GM19035 (cell line): ENCODE data around the gene SSR4.

Experiments used
- ATAC-seq: cut with Tn5 transposase; IDR thresholded peaks from one replicate; pipeline ENCODE4 v1.9.1; 2021; ENCODE audit not compliant: unreplicated experiment

Gene SSR4

GRCh38 chrX:153769158-153769864 is 25.2 kb upstream of the SSR4 start:
- no peak for ATAC-seq

- ATAC-seq, result no peak
Observed at GRCh38 chrX:153769865-153770600, 24.4 kb upstream of the SSR4 start.

- ATAC-seq, result no peak
Observed at GRCh38 chrX:153770601-153771414, 23.7 kb upstream of the SSR4 start.

- ATAC-seq, result no peak
Observed at GRCh38 chrX:153771415-153772315, 22.8 kb upstream of the SSR4 start.

GRCh38 chrX:153772316-153773217 is 21.9 kb upstream of the SSR4 start:
- ATAC-seq, result no peak

- ATAC-seq, result no peak
Observed at GRCh38 chrX:153773218-153773611, 21.3 kb upstream of the SSR4 start.

- ATAC-seq, result no peak
Observed at GRCh38 chrX:153773741-153774575, 20.5 kb upstream of the SSR4 start.

GRCh38 chrX:153774576-153775292 is 19.7 kb upstream of the SSR4 start:
- no peak for ATAC-seq

- ATAC-seq, result no peak
Observed at GRCh38 chrX:153775293-153776119, 19.0 kb upstream of the SSR4 start.

GRCh38 chrX:153776120-153776599 is 18.3 kb upstream of the SSR4 start:
- no peak for ATAC-seq

- no peak for ATAC-seq
Observed at GRCh38 chrX:153776611-153777045, 17.8 kb upstream of the SSR4 start.

- ATAC-seq, result no peak
Observed at GRCh38 chrX:153777261-153778090, 17.0 kb upstream of the SSR4 start.

GRCh38 chrX:153778181-153778580 is 16.3 kb upstream of the SSR4 start:
- no peak for ATAC-seq

GRCh38 chrX:153778684-153779101 is 15.8 kb upstream of the SSR4 start:
- no peak for ATAC-seq

GRCh38 chrX:153779891-153780677 is 14.4 kb upstream of the SSR4 start:
- no peak for ATAC-seq
